OCI-LY7 (cell line): Measurements from ENCODE around the gene TSPOAP1. TPM values are rescaled to one million over a fixed set of nuclear protein-coding genes. Genes with fewer than 3 reads are reported as not detected.

Experiments used
- BruUV-seq: library from RNA; stranded (reverse); fragments of 400-500 nt; replicated peaks from 2 replicates; lab custom pipeline; 2021; lab: Mats Ljungman, UMichigan
- CTCF ChIA-PET: fragments of 300-600 bp; sonication (Branson Sonifier 250); formaldehyde crosslinking; loops from one replicate; lab custom pipeline; 2022; ENCODE audit warnings: antibody characterized with exemption; ENCODE audit not compliant: unreplicated experiment; lab: Charles Lee
- POLR2A ChIA-PET: fragments of 300-600 bp; sonication (Branson Sonifier 250); formaldehyde crosslinking; loops from one replicate; lab custom pipeline; 2022; ENCODE audit warnings: antibody characterized with exemption; lab: Charles Lee
- DNase-seq: peaks from one replicate; pipeline ENCODE4 v3.0.0-alpha.2; 2015; ENCODE audit warnings: low spot score
- H2AFZ ChIP-seq: fragments of 200-600 bp; sonication (generic), shearing (Covaris generic); 2 replicates; pipeline ENCODE4 v1.6.1; 2014; ENCODE audit warnings: mild to moderate bottlenecking, antibody characterized with exemption, low read length, moderate library complexity
- H3K27ac ChIP-seq: fragments of 200-600 bp; sonication (generic); 2 replicates; pipeline ENCODE4 v1.5.1; 2014; ENCODE audit warnings: mixed run types, low read depth, mild to moderate bottlenecking, moderate library complexity, low read length, inconsistent platforms; ENCODE audit not compliant: poor library complexity, severe bottlenecking
- H3K36me3 ChIP-seq: fragments of 200-600 bp; sonication (generic); 2 replicates; pipeline ENCODE4 v1.6.1; 2014; ENCODE audit warnings: mild to moderate bottlenecking, antibody characterized with exemption, low read length, moderate library complexity, mixed read lengths; ENCODE audit not compliant: insufficient read depth
- H3K4me1 ChIP-seq: fragments of 200-600 bp; sonication (generic); 2 replicates; pipeline ENCODE4 v1.5.1; 2014; ENCODE audit warnings: mild to moderate bottlenecking, low read length; ENCODE audit not compliant: insufficient read depth, poor library complexity, severe bottlenecking
- H3K4me2 ChIP-seq: fragments of 200-600 bp; sonication (generic); 2 replicates; pipeline ENCODE4 v1.6.1; 2014; ENCODE audit warnings: mild to moderate bottlenecking, low read length
- H3K4me3 ChIP-seq: fragments of 200-600 bp; sonication (generic); 2 replicates; pipeline ENCODE4 v1.5.1; 2014; ENCODE audit warnings: mild to moderate bottlenecking, low read depth, low read length; ENCODE audit not compliant: poor library complexity, severe bottlenecking
- H3K79me2 ChIP-seq: fragments of 200-600 bp; sonication (generic); 2 replicates; pipeline ENCODE4 v1.6.1; 2016; ENCODE audit warnings: low read depth, mild to moderate bottlenecking, low read length, moderate library complexity, mixed read lengths; ENCODE audit not compliant: insufficient read depth
- H3K9me2 ChIP-seq: fragments of 200-600 bp; sonication (generic); 2 replicates; pipeline ENCODE4 v1.6.1; 2016; ENCODE audit warnings: mild to moderate bottlenecking, low read length, mixed read lengths; ENCODE audit not compliant: insufficient read depth
- H3K9me3 ChIP-seq: fragments of 200-600 bp; sonication (generic); 2 replicates; pipeline ENCODE4 v1.6.1; 2014; ENCODE audit warnings: mild to moderate bottlenecking, mixed run types, low read length, mixed read lengths
- H4K20me1 ChIP-seq: fragments of 200-600 bp; sonication (generic); 2 replicates; pipeline ENCODE4 v1.6.1; 2014; ENCODE audit warnings: mild to moderate bottlenecking, antibody characterized with exemption, low read length, moderate library complexity, mixed read lengths; ENCODE audit not compliant: insufficient read depth
- CTCF ChIP-seq: fragments of 200-600 bp; sonication (generic); conservative IDR thresholded peaks from 2 replicates; pipeline ENCODE4 v1.5.1; 2014; ENCODE audit warnings: mild to moderate bottlenecking, antibody characterized with exemption, low read length, moderate library complexity, mixed read lengths
- EZH2phosphoT487 ChIP-seq: fragments of 200-600 bp; sonication (generic); IDR thresholded peaks from 2 replicates; pipeline ENCODE4 v1.6.1; 2018; ENCODE audit warnings: low read depth, borderline replicate concordance, mild to moderate bottlenecking, mixed run types, antibody characterized with exemption, low read length, moderate library complexity, mixed read lengths
- intact Hi-C: fragments of 100-400 bp; cut with micrococcal nuclease; formaldehyde crosslinking; loops from one replicate; pipeline ENCODE4 v1.10.0; 2022; ENCODE audit not compliant: unreplicated experiment
- total RNA-seq, 2 experiments: library from RNA; depleted of rRNA in 1 of 2; stranded (reverse); fragments of >200 nt in 1 of 2; shearing (Covaris generic) in 1 of 2; gene quantifications; 2 replicates each; pipeline ENCODE4 v1.2.3, GENCODE V29; 2014 to 2022

The TSPOAP1 gene
- total RNA-seq, 2 experiments from 2014 or later, result 24.0 to 50.6 TPM

GRCh38 chr17:58326609-58327362 is 1.8 kb downstream of the TSPOAP1 start:
- H3K4me2 ChIP-seq, result peak overlapping the region; percentile 92; the same call in 1 of the 2 replicates
- H3K4me1 ChIP-seq, result peaks cover 41% of the 10 kb centered on the region
- no peaks in the 10 kb centered on the region for H3K9me2 ChIP-seq
- DNase-seq, result peak; percentile 47
- POLR2A ChIA-PET, result interaction anchor here (1.3 to 1.8 kb wide), 5 partner anchors 9 to 18 kb away, joined by 4 to 23 read pairs (median 9); no protein-coding TSS in a partner anchor
- BruUV-seq, result no TSS peak
- intact Hi-C loops, result no loop called here
- peaks cover 22% of the 10 kb centered on the region for H3K36me3 ChIP-seq
- peaks cover 10% of the 10 kb centered on the region for H3K79me2 ChIP-seq
- CTCF ChIA-PET, result interaction anchor here (1.6 to 1.7 kb wide), 2 partner anchors 9 to 18 kb away, joined by 6 to 7 read pairs; no protein-coding TSS in a partner anchor
- H3K9me3 ChIP-seq, result no peaks in the 10 kb centered on the region
- no peak overlapping the region for H2AFZ ChIP-seq
- peak overlapping the region; percentile 16 for H3K27ac ChIP-seq
- H3K4me3 ChIP-seq, result no peak overlapping the region
- 0 out of 2 replicates have a peak, but pooled peaks cover 2% of the 10 kb centered on the region for H4K20me1 ChIP-seq
- TF ChIP-seq EZH2phosphoT487, result no peak
- TF ChIP-seq CTCF, result no peak

- peaks cover 41% of the 10 kb centered on the region for H3K4me1 ChIP-seq
- ChIA-PET POLR2A (interaction anchor here (1.0 to 1.4 kb wide), 4 partner anchors 8 to 25 kb away, joined by 3 to 9 read pairs (median 4); no protein-coding TSS in a partner anchor), CTCF (no interaction called here)
- H3K4me2 ChIP-seq, result no peak overlapping the region
- no peak overlapping the region for H3K4me3 ChIP-seq
- no peak for TF ChIP-seq CTCF
- no peak for TF ChIP-seq EZH2phosphoT487
- H4K20me1 ChIP-seq, result no peaks in the 10 kb centered on the region
- peaks cover 3% of the 10 kb centered on the region; the same call in 1 of the 2 replicates for H3K79me2 ChIP-seq
- peak overlapping the region; percentile 16 for H3K27ac ChIP-seq
- peak; percentile 46 for DNase-seq
- no TSS peak for BruUV-seq
- intact Hi-C loops, result no loop called here
- no peak overlapping the region for H2AFZ ChIP-seq
- H3K9me3 ChIP-seq, result no peaks in the 10 kb centered on the region
- H3K9me2 ChIP-seq, result no peaks in the 10 kb centered on the region
- peaks cover 14% of the 10 kb centered on the region for H3K36me3 ChIP-seq
Measured at GRCh38 chr17:58325976-58326468, 2.6 kb downstream of the TSPOAP1 start.
